H1 (cell line): ENCODE data around the gene CDH8. TPM values are rescaled to one million over a fixed set of nuclear protein-coding genes. Genes with fewer than 3 reads are reported as not detected.

ENCODE experiments used
- ATF2 ChIP-seq: IDR thresholded peaks from 2 replicates; pipeline ENCODE4 v1.6.1; 2012; ENCODE audit warnings: low read length, inconsistent platforms
- CTBP2 ChIP-seq: IDR thresholded peaks from 2 replicates; pipeline ENCODE4 v1.7.0; 2011; ENCODE audit warnings: borderline replicate concordance, mild to moderate bottlenecking, moderate library complexity, mixed read lengths, low read length; ENCODE audit not compliant: insufficient read depth, insufficient read length
- HDAC2 ChIP-seq, 2 experiments: fragments of 300-600 bp in 1 of 2; sonication (generic) in 1 of 2; IDR thresholded peaks; 2 replicates each; pipeline ENCODE4 v1.6.1; 2011 to 2012; ENCODE audit warnings: low read depth in 2 of 2, low read length in 2 of 2, mild to moderate bottlenecking in 2 of 2, moderate library complexity in 2 of 2, borderline replicate concordance in 1 of 2, inconsistent platforms in 1 of 2
- RXRA ChIP-seq: IDR thresholded peaks from 2 replicates; pipeline ENCODE4 v1.6.1; 2011; ENCODE audit warnings: low read depth, mild to moderate bottlenecking, low read length, moderate library complexity; ENCODE audit not compliant: insufficient read depth
- SRF ChIP-seq: IDR thresholded peaks from 2 replicates; pipeline ENCODE4 v1.6.1; 2011; ENCODE audit warnings: mild to moderate bottlenecking, low read depth, low read length, moderate library complexity
- polyA plus RNA-seq, 7 experiments: library from polyadenylated mRNA; depleted of rRNA in 3 of 7; stranded (reverse) in 5 of 7; unstranded in 2 of 7; fragments of >200 nt in 5 of 7; fragments of 200-250 nt in 2 of 7; gene quantifications; 1 replicate in 5 of 7; 2 replicates in 1 of 7; 4 replicates in 1 of 7; pipeline versions ENCODE4 v1.2.1 to v1.2.3, GENCODE V29; 2011 to 2013; ENCODE audit warnings: missing spikeins in 2 of 7, mixed read lengths in 2 of 7
- total RNA-seq: library from RNA; stranded (reverse); fragmentation: NEBNext Ultra II Directional; extraction: Animal tissue kit (Norgen Biotek cat#: 25700); gene quantifications from 2 replicates; pipeline ENCODE4 v1.2.1, GENCODE V29; 2021
- TF ChIP-seq, protein P1 (sequence below), 3 experiments: IDR thresholded peaks; 1 replicate in 2 of 3; 2 replicates in 1 of 3; pipeline versions ENCODE4 v1.5.1 to v1.6.1; 2011; ENCODE audit warnings: low read length in 3 of 3, mild to moderate bottlenecking in 3 of 3, inconsistent platforms in 2 of 3, low read depth in 1 of 3, moderate library complexity in 1 of 3; ENCODE audit not compliant: insufficient read depth in 1 of 3; ENCODE audit errors: control extremely low read depth in 1 of 3

The CDH8 gene
- total and polyA plus RNA-seq, 2 of the 8 experiments (the other 6 are each of a cell fraction or from before 2014, with no cell fraction given): 7.7 to 8.4 TPM

DNA sequence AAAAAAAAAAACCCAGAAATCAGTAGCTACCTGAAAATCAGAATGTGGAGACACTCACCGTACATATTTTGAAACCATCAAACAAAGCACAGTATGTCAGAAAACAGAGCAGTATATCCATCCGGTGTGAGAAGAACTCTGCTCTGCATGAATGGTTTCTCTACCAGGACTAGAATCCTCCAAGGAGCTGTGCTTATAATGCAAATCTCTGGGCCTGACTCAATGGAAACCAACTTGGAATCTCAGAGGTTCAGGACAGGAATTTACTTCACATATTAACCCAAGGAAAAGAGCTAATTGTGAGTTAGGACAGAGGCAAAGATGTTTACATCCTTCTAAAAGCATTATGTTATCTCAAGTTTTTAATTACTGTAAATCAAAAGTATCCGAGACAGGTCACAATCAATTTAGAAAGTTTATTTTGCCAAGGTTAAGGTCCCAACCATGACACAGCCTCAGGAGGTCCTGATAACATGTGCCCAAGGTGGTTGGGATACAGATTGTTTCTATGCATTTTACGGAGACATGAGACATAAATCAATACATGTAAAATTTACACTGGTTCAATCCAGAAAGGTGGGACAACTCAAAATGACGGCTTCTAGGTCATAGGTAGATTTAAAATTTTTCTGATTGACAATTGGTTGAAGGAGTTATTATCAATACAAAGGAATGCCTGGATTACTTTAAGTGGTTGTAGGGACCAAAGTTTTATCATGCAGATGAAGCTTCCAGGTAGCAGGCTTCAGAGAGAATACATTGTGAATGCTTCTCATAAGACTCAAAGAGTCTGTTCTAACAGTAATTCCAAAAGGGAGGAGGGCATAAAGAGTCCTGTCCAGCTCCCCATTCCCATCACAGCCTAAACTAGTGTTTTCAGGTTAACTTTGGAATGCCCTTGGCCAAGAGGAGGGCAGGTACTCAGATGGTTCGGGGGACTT lies 164.1 kb downstream of the CDH8 start (continued):
- TF ChIP-seq RXRA: no peak
- no peak for TF ChIP-seq SRF
- TF ChIP-seq, protein P1, sequence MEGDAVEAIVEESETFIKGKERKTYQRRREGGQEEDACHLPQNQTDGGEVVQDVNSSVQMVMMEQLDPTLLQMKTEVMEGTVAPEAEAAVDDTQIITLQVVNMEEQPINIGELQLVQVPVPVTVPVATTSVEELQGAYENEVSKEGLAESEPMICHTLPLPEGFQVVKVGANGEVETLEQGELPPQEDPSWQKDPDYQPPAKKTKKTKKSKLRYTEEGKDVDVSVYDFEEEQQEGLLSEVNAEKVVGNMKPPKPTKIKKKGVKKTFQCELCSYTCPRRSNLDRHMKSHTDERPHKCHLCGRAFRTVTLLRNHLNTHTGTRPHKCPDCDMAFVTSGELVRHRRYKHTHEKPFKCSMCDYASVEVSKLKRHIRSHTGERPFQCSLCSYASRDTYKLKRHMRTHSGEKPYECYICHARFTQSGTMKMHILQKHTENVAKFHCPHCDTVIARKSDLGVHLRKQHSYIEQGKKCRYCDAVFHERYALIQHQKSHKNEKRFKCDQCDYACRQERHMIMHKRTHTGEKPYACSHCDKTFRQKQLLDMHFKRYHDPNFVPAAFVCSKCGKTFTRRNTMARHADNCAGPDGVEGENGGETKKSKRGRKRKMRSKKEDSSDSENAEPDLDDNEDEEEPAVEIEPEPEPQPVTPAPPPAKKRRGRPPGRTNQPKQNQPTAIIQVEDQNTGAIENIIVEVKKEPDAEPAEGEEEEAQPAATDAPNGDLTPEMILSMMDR (IDR thresholded peaks at IDR 0.05; ENCODE audit: control extremely low read depth in 1 of 3, insufficient read depth in 1 of 3, low read depth in 1 of 3, low read length in 3 of 3): no peak
- TF ChIP-seq HDAC2 (IDR thresholded peaks at IDR 0.05; ENCODE audit: borderline replicate concordance in 1 of 2, low read depth in 2 of 2, low read length in 2 of 2): peak in 1 of 2 experiments; percentile 50; a peak in 2 of 4 replicates
- TF ChIP-seq ATF2: 0 out of 2 replicates have a peak, but pooled peaks have one; percentile 24
- no peak for TF ChIP-seq CTBP2
